Natural killer cell treated with Interleukin-12 subunit alpha and Interleukin-12 subunit beta and Interleukin-15 and Interleukin-18, amount 100 ng/mL, for 72 hours (primary cell): ENCODE results near the gene MED13. TPM values are rescaled to one million over a fixed set of nuclear protein-coding genes. Genes with fewer than 3 reads are reported as not detected.

ENCODE experiments used
- ATAC-seq, 2 donors: fragments of 150-1000 bp; cut with Tn5 transposase in 1 of 2; sonication (Bioruptor Pico), chemical (Tn5 transposase) in 1 of 2; 2 replicates each; pipeline ENCODE4 v1.10.0; 2021
- DNase-seq: peaks from one replicate; pipeline ENCODE4 v3.0.0; 2022; ENCODE audit warnings: low spot score
- H3K27ac Mint-ChIP-seq, 2 donors: 1 replicate in 1 of 2; 2 replicates in 1 of 2; pipeline ENCODE4 v1.8.0; 2022; ENCODE audit warnings: mixed read lengths in 2 of 2, mild to moderate bottlenecking in 1 of 2, moderate library complexity in 1 of 2
- H3K27me3 Mint-ChIP-seq, 2 donors: 1 replicate in 1 of 2; 2 replicates in 1 of 2; pipeline ENCODE4 v1.8.0; 2022; ENCODE audit warnings: mixed read lengths in 2 of 2
- H3K36me3 Mint-ChIP-seq: one replicate; pipeline ENCODE4 v1.8.0; 2022; ENCODE audit warnings: mixed read lengths
- H3K4me1 Mint-ChIP-seq, 2 donors: 1 replicate in 1 of 2; 2 replicates in 1 of 2; pipeline ENCODE4 v1.8.0; 2022; ENCODE audit warnings: low read depth in 2 of 2, mixed read lengths in 2 of 2, mild to moderate bottlenecking in 1 of 2
- H3K4me3 Mint-ChIP-seq: one replicate; pipeline ENCODE4 v1.8.0; 2022; ENCODE audit warnings: mixed read lengths
- H3K9me3 Mint-ChIP-seq: 2 replicates; pipeline ENCODE4 v1.8.0; 2022; ENCODE audit warnings: mixed read lengths
- total RNA-seq, 2 donors: library from RNA; stranded (reverse); gene quantifications; one replicate each; pipeline ENCODE4 v1.2.3, GENCODE V29; 2022

Gene MED13
- total RNA-seq, 2 donors from 2014 or later: 75.8 to 129 TPM

- peaks cover 6 to 8% of the 10 kb centered on the region in 2 donors for H3K4me1 Mint-ChIP-seq
- peaks cover 0 to 21% of the 10 kb centered on the region in 2 donors for H3K27me3 Mint-ChIP-seq
- no peaks in the 10 kb centered on the region for H3K36me3 Mint-ChIP-seq
- ATAC-seq: no peak
- no peak for DNase-seq
- H3K9me3 Mint-ChIP-seq: no peaks in the 10 kb centered on the region
- no peak overlapping the region for H3K4me3 Mint-ChIP-seq
- H3K27ac Mint-ChIP-seq: no peak overlapping the region
Observed at GRCh38 chr17:62098623-62099231, 33.6 kb upstream of the MED13 start.

- Mint-ChIP-seq H3K4me3 (no peak overlapping the region), H3K27me3 (peaks cover 0 to 23% of the 10 kb centered on the region in 2 donors), H3K9me3 (no peaks in the 10 kb centered on the region), H3K36me3 (no peaks in the 10 kb centered on the region), H3K27ac (no peak overlapping the region), H3K4me1 (peaks cover 6 to 8% of the 10 kb centered on the region in 2 donors)
- DNase-seq: no peak
- ATAC-seq: no peak
Observed at GRCh38 chr17:62096401-62096670, 31.3 kb upstream of the MED13 start.

- H3K36me3 Mint-ChIP-seq: no peaks in the 10 kb centered on the region
- peaks cover 6 to 8% of the 10 kb centered on the region in 2 donors for H3K4me1 Mint-ChIP-seq
- peaks cover 0 to 22% of the 10 kb centered on the region in 2 donors for H3K27me3 Mint-ChIP-seq
- no peak overlapping the region for H3K4me3 Mint-ChIP-seq
- no peak overlapping the region for H3K27ac Mint-ChIP-seq
- H3K9me3 Mint-ChIP-seq: no peaks in the 10 kb centered on the region
- DNase-seq (no peak), ATAC-seq (no peak)
Observed at GRCh38 chr17:62094175-62094574, 29.1 kb upstream of the MED13 start.

- Mint-ChIP-seq H3K36me3 (no peaks in the 10 kb centered on the region), H3K27ac (no peak overlapping the region), H3K27me3 (peaks cover 0 to 15% of the 10 kb centered on the region in 2 donors), H3K4me3 (no peak overlapping the region), H3K4me1 (peaks cover under 1 to 1% of the 10 kb centered on the region in 2 donors), H3K9me3 (no peaks in the 10 kb centered on the region)
- ATAC-seq: peak; percentile 75 to 96
- no peak for DNase-seq
Observed at GRCh38 chr17:62093188-62094155, 28.4 kb upstream of the MED13 start.

- H3K4me3 Mint-ChIP-seq: no peak overlapping the region
- ATAC-seq (no peak), DNase-seq (no peak)
- H3K27me3 Mint-ChIP-seq: peaks cover 0 to 10% of the 10 kb centered on the region in 2 donors
- no peaks in the 10 kb centered on the region for H3K36me3 Mint-ChIP-seq
- H3K4me1 Mint-ChIP-seq: no peaks in the 10 kb centered on the region
- no peaks in the 10 kb centered on the region for H3K9me3 Mint-ChIP-seq
- no peak overlapping the region for H3K27ac Mint-ChIP-seq
Observed at GRCh38 chr17:62092784-62093183, 27.7 kb upstream of the MED13 start.

GRCh38 chr17:62091804-62092203 lies 26.7 kb upstream of the MED13 start:
- Mint-ChIP-seq H3K36me3 (no peaks in the 10 kb centered on the region), H3K9me3 (no peaks in the 10 kb centered on the region), H3K4me3 (no peak overlapping the region), H3K27ac (no peak overlapping the region), H3K27me3 (peaks cover 0 to 8% of the 10 kb centered on the region in 2 donors), H3K4me1 (no peaks in the 10 kb centered on the region)
- DNase-seq (no peak), ATAC-seq (no peak)

GRCh38 chr17:62090868-62091267 lies 25.8 kb upstream of the MED13 start:
- Mint-ChIP-seq H3K4me3 (no peak overlapping the region), H3K9me3 (no peaks in the 10 kb centered on the region), H3K4me1 (no peaks in the 10 kb centered on the region), H3K27ac (no peak overlapping the region), H3K27me3 (peaks cover 0 to 11% of the 10 kb centered on the region in 2 donors), H3K36me3 (no peaks in the 10 kb centered on the region)
- no peak for ATAC-seq
- DNase-seq: no peak

- Mint-ChIP-seq H3K4me1 (no peaks in the 10 kb centered on the region), H3K27ac (no peak overlapping the region), H3K36me3 (no peaks in the 10 kb centered on the region), H3K27me3 (peaks cover 0 to 11% of the 10 kb centered on the region in 2 donors), H3K4me3 (no peak overlapping the region), H3K9me3 (no peaks in the 10 kb centered on the region)
- DNase-seq (no peak), ATAC-seq (no peak)
Observed at GRCh38 chr17:62090021-62090824, 25.1 kb upstream of the MED13 start.

- no peak for DNase-seq
Observed at GRCh38 chr17:62089334-62089733, 24.3 kb upstream of the MED13 start.

GRCh38 chr17:62086737-62087136 lies 21.7 kb upstream of the MED13 start:
- ATAC-seq: no peak
- no peak for DNase-seq
- no peaks in the 10 kb centered on the region for H3K36me3 Mint-ChIP-seq
- H3K4me3 Mint-ChIP-seq: no peak overlapping the region
- H3K27ac Mint-ChIP-seq: no peak overlapping the region
- no peaks in the 10 kb centered on the region for H3K4me1 Mint-ChIP-seq
- H3K9me3 Mint-ChIP-seq: no peaks in the 10 kb centered on the region
- peaks cover 0 to 8% of the 10 kb centered on the region in 2 donors for H3K27me3 Mint-ChIP-seq

More at GRCh38 chr17:62089334-62089733, 24.3 kb upstream of the MED13 start:
- H3K4me1 Mint-ChIP-seq: no peaks in the 10 kb centered on the region
- H3K36me3 Mint-ChIP-seq: no peaks in the 10 kb centered on the region
- no peak overlapping the region for H3K4me3 Mint-ChIP-seq
- no peak for ATAC-seq
- no peaks in the 10 kb centered on the region for H3K9me3 Mint-ChIP-seq
- no peak overlapping the region for H3K27ac Mint-ChIP-seq
- peaks cover 0 to 13% of the 10 kb centered on the region in 2 donors for H3K27me3 Mint-ChIP-seq

GRCh38 chr17:62085511-62086408 lies 20.7 kb upstream of the MED13 start:
- DNase-seq (no peak), ATAC-seq (no peak)
- H3K27me3 Mint-ChIP-seq: peaks cover 0 to 8% of the 10 kb centered on the region in 2 donors
- no peaks in the 10 kb centered on the region for H3K9me3 Mint-ChIP-seq
- H3K4me3 Mint-ChIP-seq: no peak overlapping the region
- no peaks in the 10 kb centered on the region for H3K4me1 Mint-ChIP-seq
- H3K36me3 Mint-ChIP-seq: no peaks in the 10 kb centered on the region
- no peak overlapping the region for H3K27ac Mint-ChIP-seq

- no peak for DNase-seq
- Mint-ChIP-seq H3K4me1 (no peaks in the 10 kb centered on the region), H3K27ac (no peak overlapping the region), H3K36me3 (no peaks in the 10 kb centered on the region), H3K27me3 (peaks cover 3 to 5% of the 10 kb centered on the region in 2 donors), H3K4me3 (no peak overlapping the region), H3K9me3 (no peaks in the 10 kb centered on the region)
- ATAC-seq: no peak
Observed at GRCh38 chr17:62084585-62084984, 19.5 kb upstream of the MED13 start.

GRCh38 chr17:62083651-62084050 lies 18.6 kb upstream of the MED13 start:
- Mint-ChIP-seq H3K36me3 (no peaks in the 10 kb centered on the region), H3K4me1 (no peaks in the 10 kb centered on the region), H3K27me3 (peaks cover 6 to 8% of the 10 kb centered on the region in 2 donors), H3K27ac (no peak overlapping the region), H3K4me3 (no peak overlapping the region), H3K9me3 (no peaks in the 10 kb centered on the region)
- DNase-seq: no peak
- ATAC-seq: no peak
